Stimulated activated CD4-positive, alpha-beta T cell treated with anti-CD3 and anti-CD28 coated beads, Interleukin-12 subunit alpha, Interleukin-12 subunit beta, amount 100 ng/mL, for 4 hours (primary cell): ENCODE results near the gene TMEM40.

Source experiments
- DNase-seq: peaks from one replicate; pipeline ENCODE4 v3.0.0-alpha.2; 2020

Gene TMEM40

DNA sequence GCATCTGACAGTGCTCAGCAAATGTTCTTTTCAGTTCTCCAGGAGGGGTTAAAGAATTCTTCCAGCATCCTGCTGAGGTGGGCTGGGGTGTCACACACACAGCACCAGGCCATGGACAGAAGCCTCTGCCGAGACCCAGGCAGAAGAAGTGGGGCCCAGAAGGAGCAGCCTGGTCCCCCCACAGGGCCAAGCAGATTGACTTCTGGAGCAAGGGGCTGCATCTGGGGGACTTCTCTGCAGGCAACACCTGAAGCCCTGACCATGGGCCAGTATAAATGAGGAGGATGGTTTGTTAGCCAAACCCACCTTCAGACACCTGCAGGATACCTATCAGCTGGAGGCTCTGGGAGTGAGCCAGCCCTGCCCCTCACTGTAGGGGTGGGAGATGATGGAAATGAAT, 16.2 kb upstream of the TMEM40 start:
- DNase-seq: no peak

GRCh38 chr3:12774619-12775018, 15.6 kb upstream of the TMEM40 start:
- DNase-seq: no peak

GRCh38 chr3:12773710-12774086, 14.6 kb upstream of the TMEM40 start:
- DNase-seq: no peak

DNA sequence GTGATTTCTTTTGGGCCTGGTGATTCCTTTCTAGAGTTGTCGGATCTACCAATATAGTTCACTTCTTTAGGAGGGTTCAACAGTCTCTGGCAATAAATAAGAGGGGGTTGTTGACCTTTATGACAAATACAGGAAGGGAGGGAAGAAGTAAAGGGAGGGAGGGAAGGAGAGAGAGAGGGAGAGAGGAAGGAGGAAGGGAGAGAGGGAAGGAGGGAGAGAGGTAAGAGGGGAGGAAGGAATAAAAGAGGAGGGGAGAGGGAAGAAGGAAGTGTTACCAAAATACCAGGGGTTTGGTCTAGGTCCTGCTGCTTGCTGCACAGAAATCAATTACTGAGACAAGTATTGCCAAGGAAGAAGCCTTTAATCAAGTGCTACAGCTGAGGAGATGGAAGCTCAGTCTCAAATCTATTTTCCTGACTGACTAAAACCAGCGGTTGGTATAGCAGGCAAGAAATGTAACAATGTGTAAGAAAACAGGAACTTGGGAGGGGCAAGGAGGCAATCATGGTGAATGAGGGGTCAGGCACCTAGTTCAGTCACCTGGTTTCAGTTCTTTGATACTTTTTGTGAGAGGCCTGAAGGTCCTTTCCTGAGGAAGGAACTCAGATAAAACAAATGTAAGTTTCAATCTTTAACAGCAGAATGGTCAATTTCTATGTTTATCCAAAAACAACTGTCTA, 14.1 kb upstream of the TMEM40 start:
- DNase-seq: no peak

DNA sequence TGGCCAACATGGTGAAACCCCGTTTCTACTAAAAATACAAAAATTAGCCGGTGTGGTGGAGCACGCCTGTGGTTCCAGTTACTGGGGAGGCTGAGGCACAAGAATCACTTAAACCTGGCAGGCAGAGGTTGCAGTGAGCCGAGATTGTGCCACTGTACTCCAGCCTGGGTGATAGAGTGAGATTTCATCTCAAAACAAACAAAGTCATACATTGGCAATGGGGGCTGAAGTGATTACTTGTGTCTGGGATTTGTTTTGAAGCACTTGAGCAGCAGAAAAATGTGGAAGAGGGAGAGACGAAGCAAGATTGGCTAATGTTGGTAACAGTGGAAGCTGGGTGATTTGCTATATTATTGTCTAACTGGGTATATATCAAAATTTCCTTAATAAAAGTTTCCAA, 13.4 kb upstream of the TMEM40 start:
- DNase-seq: no peak

- no peak for DNase-seq
These were observed 12.2 kb upstream of the TMEM40 start for GRCh38 chr3:12771236-12771635.

GRCh38 chr3:12769761-12770160, 10.7 kb upstream of the TMEM40 start:
- no peak for DNase-seq

DNA sequence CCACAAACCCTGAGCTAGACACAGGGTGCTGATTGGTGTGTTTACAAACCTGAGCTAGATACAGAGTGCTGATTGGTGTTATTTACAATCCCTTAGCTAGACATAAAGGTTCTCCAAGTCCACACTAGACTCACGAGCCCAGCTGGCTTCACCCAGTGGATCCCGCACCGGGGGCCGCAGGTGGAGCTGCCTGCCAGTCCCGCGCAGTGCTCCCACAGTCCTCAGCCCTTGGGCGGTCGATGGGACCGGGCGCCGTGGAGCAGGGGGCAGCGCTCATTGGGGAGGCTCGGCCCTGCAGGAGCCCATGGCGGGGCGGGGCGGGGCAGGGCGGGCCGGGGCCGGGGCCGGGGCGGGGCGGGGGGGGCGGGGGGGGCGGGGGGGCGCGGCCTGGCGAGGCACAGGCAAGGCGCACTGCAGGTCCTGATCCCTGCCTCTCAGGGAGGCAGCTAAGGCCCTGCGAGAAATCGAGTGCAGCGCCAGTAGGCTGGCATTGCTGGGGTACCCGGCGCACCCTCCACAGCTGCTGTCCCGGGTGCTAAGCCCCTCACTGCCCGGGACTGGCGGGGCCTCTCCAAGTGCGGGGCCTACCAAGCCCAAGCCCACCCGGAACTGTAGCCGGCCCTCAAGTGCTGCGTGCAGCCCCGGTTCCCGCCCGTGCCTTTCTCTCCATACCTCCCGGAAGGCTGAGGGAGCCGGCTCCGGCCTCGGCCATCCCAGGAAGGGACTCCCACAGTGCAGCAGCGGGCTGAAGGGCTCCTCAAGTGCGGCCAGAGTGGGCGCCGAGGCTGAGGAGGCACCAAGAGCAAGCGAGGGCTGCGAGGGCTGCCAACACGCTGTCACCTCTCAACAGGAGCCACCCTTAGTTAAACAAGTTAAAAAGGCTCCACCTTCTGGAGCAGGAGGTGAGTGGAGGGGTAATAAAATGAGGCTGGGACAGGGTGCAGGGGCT, 9.8 kb upstream of the TMEM40 start:
- DNase-seq: no peak

- no peak for DNase-seq
These were observed 7.5 kb upstream of the TMEM40 start for GRCh38 chr3:12766541-12766940.

DNA sequence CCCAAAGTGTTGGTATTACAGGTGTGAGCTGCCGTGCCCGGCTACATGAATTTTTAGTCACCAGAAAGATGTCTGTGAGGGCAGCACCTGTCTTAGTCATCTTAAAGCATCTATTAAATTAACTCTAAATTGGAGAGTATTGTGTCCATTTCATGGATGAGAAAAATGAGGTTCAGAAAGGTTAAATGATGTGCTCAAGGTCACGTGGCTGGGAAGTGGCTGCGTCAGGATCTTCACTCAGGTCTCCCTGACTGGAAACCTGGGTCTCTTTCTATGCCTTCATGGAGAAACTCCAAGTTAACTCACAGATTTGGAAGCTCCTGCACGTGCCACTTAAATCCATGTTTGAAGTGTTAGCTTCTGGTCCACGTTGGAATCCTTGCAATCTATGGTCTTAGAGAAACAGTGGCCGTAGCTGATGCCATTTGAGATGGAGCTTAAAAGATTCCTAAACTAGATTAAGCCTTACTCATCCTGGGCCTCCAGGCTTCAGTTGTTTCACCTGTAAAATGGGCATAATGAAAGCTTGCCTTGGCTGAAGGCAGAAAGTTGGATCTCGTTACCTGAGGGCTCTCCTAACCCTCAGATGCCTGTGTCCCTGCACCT, 5.2 kb upstream of the TMEM40 start:
- no peak for DNase-seq

DNA sequence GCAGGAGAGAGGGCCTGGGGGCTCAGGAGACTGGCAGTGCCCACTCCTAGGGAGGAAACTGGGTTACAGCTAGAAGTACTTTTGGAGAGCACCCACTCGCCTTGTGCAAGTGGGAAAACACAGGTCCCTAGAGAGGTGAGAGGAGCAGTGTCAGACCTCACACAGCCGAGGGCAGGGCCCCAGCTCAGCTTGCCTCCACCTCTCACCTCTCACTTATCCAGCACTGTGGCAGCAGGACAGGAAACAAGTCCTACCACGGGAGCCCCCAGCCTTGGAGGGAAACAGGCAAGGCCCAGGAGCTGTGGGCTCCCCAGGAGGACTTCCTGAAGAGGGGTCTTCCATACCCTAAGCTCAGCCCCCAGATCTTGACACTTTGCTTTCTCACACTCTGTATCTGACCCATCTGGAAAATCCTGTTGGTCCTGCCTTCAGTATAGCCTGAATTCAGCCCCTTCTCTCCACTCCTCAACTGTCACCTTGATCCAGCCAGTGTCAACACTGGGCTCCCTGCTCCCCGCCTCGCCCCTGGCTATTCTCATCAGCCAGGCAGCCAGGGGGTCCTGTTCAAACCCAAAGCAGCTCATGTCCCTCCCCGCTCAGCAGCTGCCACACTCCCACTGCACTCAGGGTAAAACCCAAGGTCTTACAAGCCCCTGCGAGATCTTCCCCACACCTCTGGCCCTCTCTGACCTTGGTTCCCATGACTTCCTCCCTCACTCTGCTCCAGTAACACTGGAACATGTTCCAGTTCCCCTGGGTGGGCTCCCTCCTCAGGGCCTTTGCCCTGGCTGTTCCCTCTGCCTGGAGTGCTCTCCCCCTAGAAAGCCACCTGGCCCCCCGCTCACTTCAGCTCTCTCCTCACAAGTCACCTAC, 870 bp upstream of the TMEM40 start:
- DNase-seq: no peak

DNA sequence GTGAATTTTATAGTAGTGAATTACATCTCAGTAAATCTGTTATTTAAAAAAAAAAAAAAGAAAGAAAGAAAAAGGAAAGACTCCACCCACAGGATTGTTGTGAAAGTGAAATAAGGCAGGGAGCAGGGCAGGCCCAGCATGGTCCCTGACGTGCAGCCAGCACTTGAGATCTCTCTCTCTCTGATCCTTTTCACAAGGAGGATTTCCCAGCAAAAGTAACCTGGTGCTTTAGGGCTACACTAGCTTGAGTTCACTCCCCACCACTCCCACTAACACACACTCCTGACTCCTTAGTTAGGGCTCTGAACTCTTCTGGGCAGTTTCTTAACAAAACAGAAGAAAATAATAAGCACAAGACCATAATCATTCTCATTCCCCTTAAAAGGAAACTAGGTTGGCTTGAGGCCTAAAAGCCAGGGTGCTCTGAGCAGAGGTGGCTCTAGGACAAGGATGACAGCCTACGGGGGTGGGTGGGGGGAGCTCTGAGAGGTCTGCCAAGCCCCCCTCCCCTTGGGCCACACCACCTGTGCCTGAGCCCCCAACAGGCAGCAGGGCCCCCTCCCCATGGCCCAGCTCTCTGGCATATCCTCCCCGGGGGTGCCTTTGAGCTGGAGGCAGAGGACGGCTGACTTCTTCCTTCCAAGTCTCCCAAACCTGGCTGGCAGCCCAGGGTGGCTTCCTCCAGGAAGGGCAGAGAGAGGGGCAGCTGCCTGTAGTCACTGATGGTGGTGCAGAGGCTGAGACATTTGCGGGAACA, 856 bp downstream of the TMEM40 start:
- DNase-seq: no peak

GRCh38 chr3:12756635-12757034, 2.4 kb downstream of the TMEM40 start:
- DNase-seq: no peak

DNA sequence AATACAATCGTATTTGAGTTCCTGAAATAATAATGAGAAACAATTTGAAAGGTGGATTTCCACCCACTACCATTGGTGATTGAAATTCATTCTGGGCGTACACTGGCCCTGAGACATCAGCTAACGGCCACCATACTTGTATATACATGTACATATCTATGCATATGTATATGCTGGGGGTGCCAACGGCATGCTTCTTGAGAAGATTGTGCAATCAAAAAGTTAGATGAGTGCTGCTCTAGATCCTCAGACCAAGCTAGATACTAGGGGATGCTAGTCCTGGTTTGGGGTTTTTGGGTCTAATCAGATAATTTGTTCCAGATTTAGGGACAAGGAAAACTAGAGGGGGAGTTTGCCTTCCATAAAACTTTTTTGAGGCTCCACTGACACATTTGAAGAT, 2.9 kb downstream of the TMEM40 start:
- DNase-seq: no peak

GRCh38 chr3:12755754-12756153, 3.3 kb downstream of the TMEM40 start:
- no peak for DNase-seq

DNA sequence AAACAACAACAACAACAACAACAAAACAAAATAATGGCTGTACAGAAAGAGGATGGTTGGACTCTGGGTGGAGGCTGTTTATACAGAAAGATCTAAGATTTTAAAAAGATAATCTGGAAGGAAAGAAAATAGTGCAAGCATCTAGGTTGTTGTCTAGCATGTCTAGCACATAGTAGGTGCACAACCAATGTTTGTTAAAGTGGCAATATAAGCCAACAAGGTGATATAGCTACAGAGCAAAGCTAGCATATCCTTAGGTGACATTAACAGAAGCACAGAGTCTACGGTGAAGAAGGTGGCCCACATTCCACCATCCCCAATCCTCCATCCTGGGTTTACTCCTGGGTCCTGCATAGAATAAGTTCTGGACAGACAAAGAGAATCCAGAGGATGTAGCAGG, 4.7 kb downstream of the TMEM40 start:
- no peak for DNase-seq

GRCh38 chr3:12753275-12754028, 5.6 kb downstream of the TMEM40 start:
- no peak for DNase-seq

- DNase-seq: no peak
These were observed 6.2 kb downstream of the TMEM40 start for GRCh38 chr3:12752809-12753208.

GRCh38 chr3:12752102-12752501, 7.0 kb downstream of the TMEM40 start:
- no peak for DNase-seq

DNA sequence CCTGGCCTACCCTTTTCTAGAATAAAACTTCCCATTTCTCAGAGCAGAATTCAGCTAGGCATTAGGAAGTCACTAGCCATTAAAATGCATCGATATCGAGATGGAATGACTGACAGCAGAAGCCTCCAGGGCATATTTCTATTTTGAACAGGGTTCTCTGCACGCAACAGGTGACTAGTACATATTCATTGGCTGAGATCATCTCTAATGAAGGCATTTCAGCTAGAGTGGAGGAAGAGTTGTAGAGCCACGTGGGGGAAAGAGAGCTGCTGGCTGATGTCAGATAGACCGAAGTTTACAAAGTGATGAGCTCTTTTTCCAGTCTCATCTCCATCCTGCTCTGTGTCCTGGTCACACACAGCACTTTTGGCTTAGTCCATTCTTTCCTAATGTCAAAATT, 7.5 kb downstream of the TMEM40 start:
- DNase-seq: no peak

- no peak for DNase-seq
These were observed 8.4 kb downstream of the TMEM40 start for GRCh38 chr3:12750658-12751071.
